Jurkat, Clone E6-1 (cell line): Measurements from ENCODE around the gene CIBAR2.

Experiments
- DNase-seq: peaks from one replicate; pipeline ENCODE4 v3.0.0-alpha.2; 2011; ENCODE audit warnings: low read depth, low spot score
- H3K4me3 ChIP-seq: 2 replicates; pipeline ENCODE4 v1.5.1; 2011; ENCODE audit warnings: mild to moderate bottlenecking, low read length, control low read depth, moderate library complexity

Gene CIBAR2

DNA sequence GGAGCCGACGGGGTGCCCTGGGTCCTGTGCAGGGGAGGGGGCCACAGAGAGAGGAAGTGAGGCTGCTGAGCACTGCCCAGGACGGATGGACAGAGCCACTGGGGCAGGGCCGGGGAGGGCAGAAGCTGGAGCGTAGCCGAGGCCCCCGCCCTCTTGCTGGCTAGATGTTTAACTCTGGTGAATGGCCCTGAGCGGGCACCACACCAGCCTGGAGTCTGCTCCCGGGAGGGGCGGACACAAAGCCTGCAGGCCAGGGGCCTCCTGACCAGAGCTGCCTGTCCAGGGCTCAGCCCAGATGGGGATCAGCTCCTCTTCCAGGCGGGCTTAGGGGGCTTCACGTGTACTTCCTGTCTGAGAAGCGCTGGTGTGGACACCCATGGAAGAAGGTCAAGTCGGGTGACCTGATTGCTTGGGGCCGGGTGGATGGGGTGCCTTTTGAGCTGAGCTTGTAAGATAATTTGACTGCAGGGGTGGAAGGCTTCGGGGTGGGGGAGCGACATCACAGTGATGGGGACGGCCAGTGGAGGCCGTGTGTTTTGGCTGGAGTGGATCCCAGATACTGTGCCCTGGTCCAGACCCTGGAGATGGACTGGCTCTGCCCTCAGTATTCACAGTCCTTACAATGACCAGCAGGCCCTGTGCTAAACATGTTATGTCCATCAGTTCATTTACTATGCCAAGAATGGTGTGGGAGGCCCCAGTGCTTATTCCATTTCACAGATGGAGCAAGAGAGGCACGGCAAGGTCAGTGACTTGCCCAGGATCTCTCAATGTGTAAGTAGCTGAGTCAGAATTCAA lies 33.7 kb upstream of the CIBAR2 start:
- H3K4me3 ChIP-seq: no peak overlapping the region
- DNase-seq: no peak

DNA sequence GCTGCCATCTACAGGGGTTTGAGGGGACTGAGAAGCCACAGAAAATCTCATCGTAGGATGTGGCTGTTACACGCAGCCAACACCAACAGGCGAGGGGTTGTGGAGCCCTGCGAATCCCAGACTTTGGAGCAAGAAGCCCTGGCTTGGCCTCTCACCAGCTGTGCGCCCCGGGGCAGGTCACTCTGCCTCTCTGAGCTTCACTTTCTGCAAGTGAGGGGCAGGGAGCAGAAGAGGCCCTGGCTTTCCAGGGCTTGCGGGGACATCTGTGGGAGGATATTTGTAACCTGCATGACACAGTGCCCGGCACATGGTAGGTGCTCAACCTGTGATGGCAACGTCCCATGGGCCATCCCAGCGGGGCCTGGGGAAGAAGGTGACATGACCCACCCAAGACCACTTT lies 32.9 kb upstream of the CIBAR2 start:
- DNase-seq: no peak
- H3K4me3 ChIP-seq: no peak overlapping the region

DNA sequence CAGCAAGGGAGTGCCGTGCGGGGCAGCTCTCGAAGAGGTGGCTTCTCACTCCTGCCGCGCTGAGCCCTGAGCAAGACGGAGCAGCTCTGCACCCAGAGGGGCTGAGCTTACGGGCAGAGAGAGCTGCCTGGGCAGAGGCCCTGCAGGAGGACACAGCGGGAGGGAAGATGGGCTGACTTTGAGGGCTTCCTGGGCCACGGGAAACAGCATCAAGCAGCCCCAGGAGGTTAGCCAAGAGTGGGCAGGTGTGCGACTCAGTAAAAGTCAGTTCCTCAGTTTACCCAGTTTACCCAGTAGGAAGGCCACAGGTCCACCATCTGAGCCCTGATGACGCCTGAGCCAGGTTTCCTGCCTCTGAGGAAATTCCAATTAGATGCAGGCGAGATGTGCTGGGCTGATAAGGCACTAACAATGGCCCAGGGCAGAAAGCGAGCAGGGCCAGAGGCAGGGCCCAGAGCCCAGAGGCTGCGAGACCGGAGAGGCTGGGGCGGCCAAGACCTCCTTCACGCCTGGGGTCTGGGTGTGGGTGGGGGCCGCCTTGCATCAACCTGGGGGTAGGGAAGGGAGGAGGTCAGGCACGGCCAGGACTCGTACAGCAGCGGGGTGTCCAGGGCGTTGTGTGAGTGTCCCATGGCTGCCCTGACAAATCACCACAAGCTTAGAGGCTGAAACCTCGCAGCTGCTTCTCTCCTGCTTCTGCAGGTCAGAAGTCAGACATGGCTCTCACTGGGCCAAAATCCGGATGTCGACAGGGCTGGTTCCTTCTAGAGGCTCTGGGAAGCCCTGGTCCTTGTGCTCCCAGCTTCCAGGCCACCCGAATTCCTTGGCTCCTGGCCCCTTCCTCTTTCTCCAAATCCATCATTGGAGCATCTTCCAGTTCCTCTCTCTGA lies 32.0 kb upstream of the CIBAR2 start:
- no peak overlapping the region for H3K4me3 ChIP-seq
- DNase-seq: no peak

DNA sequence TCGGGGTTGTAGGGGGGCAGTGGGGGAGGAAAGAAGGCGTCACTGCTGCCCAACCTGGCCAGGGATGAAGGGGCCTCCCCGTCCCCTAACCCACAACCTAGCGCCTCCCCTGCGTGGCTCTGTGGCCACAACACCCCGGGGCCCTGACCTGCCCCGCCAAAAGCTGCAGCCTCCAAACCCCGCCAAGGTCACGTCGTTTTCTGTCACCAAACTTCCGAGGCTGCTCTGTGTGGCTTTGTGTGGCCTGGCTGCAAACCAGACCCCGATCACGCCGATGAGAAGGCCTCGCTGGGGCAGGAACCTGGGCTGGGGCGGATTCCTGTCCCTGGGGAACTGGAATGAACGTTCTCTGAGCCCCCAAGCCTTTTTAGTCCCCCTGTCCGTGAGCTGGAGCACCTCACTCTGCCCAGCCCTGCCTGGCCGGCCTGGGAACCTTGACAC lies 30.5 kb upstream of the CIBAR2 start:
- no peak overlapping the region for H3K4me3 ChIP-seq
- DNase-seq: no peak

DNA sequence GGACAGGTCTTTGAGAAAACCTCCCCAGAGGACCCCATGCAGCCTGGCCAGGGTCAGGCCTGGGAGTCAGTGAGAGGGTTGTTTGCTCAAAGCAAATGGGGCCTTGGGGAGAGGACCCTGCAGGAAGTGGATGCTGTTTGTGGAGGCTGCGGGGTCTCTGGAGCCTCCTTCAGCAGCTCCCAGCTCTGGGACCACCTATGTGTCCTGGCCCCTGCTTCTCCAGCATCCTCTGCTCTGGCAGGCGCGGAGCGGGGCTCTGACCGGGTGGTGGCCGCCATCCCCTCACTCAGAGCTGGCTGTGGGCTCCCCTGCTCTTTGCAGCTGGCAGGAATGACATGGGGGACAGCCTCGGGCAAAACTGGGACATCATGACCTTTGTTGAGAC lies 29.8 kb upstream of the CIBAR2 start:
- H3K4me3 ChIP-seq: no peak overlapping the region
- no peak for DNase-seq

DNA sequence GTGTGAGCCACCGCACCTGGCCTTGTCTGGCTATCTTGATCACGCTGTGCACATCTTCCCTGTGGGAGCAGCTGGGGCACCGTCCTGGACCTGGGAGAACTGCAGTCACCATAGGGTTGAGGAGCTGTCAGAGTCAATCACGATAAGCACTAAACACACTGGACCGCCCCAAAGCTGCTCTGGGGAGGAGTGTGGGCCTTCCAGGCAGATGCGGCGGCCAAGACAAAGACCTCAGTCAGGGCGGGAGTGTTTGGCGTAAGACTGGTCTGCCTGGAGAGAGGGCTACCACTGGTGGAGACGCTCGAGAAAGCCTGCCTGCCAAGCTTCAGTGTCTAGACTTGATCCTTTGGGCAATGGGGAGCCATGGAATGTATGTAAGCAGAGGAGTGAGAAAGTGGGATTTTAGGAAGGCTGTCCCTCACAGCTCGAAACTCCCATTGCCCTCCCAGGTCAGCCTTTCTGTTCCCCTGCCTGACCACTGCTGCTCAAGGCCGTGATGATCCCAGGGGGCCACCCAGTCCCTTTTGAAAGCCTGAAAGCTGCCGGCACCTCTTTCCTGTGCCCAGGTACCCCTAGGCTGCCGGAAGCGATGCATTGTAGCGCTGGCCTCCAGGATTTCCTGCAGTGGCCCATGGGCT lies 29.3 kb upstream of the CIBAR2 start:
- no peak for DNase-seq
- H3K4me3 ChIP-seq: no peak overlapping the region

DNA sequence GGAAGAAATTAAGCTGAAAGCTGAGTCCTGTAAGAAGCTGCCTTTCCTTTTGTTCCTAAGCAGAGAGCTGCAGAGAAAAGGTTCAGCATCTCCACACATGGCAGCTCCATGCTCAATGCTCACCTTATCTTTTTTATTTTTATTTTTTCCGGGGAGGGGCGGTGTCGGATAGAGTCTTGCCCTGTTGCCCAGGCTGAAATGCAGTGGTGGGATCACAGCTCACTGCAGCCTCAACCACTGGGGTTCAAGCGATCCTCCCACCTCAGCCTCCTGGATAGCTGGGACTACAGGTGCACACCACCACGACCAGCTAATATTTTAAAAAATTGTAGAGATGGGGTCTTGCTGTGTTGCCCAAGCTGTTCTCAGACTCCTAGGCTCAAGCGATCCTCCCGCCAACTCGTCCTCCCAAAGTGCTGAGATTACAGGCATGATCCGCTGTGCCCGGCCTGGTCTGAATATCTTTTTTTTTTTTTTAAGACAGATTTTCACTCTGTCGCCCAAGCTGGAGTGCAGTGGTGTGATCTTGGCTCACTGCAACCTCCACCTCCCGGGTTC lies 28.3 kb upstream of the CIBAR2 start:
- no peak for DNase-seq

DNA sequence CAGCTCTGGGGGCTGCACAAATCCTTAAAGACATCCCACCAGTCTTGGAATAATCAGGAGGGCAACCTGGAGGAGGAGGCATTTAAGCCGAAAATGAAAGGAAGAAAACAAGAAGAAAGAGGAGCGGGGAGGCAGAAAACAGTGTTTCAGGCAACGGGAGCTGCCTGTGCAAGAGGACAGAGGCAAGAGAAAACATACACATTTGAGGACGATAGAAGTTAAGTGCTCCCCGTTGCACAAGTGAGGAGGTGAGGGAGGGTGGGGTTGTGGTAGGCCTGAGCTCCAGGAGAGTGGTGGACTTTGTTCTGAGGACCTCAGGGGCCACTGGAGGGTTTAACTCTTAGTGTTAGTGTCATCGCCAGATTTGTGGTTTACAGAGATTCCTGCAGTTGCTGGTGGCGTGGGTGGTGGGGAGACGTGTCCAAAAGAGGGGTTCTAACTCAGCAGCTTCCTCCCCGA lies 27.6 kb upstream of the CIBAR2 start:
- DNase-seq: no peak

More for the DNA sequence above, 28.3 kb upstream of the CIBAR2 start:
- H3K4me3 ChIP-seq: no peak overlapping the region

DNA sequence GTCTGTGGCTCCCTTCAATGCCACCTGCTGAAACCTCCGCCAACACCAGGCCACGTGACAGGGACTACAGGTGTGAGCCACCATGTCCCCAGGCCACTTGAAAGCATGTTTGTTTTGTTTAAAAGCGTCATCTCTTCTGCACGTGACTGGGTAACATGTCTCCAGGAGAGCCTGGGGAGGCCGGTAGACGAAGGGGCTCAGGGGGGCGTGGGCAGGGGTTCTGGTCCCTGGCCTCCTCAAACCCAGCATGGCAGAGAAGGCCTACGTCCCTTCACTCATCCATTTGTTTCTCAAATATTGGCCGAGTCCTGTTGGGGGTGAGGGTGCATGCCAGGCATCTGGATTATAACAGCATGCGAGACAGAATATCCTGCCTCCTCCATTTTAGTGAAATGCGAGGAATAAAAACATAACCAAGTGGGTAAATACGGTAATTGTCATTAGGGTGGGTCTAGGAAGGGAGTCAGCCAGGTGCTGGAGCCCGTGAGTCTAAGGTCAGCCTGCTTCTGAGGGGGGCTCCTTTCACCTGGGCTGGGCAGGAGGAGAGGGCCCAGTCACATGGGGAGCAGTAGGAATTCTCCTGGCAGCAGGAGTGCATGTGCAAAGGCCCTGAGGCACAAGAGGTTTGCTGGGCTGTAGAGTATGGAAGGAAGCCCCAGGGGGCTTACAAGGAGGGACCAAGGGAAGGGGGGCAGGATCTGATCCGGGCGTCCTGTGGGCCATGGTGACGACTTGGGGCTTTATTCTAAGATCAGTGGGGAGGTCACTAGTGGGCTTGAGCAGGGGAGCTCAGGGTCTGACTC lies 26.8 kb upstream of the CIBAR2 start:
- DNase-seq: no peak
- no peak overlapping the region for H3K4me3 ChIP-seq

More for the DNA sequence above, 27.6 kb upstream of the CIBAR2 start:
- H3K4me3 ChIP-seq: no peak overlapping the region

DNA sequence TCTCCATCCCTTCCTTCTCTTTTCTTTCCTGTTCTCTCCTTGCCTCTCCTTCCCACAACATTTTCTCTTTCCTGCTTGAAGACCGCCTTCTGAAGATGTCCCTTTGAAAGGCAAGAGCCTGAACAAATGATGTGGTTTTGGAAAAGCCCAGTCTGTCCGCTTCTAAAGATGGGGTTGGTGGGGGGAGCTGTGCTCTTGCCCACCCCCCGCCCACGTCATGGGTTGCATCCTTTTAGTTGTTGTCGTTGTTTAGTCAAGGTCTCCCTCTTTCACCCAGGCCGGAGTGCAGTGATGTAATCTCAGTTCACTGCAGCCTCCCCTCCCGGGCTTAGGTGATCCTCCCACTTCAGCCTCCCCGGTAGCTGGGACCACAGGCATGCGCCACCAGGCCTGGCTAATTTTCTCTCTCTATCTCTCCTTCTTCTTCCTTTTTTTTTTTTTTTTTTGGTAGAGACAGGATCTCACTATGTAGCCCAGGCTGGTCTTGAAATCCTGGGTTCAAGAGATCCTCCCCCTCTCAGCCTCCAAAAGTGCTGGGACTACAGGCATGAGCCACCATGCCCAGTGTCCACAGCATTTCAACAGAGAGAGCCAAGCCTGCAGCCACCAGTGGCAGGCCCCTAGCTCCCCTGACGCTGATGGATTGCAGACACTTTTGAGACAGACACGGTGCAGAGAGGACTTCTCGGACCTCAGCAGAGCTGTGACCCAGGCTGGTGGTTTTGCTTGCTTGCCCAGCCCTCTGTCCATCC lies 26.0 kb upstream of the CIBAR2 start:
- no peak overlapping the region for H3K4me3 ChIP-seq
- no peak for DNase-seq

DNA sequence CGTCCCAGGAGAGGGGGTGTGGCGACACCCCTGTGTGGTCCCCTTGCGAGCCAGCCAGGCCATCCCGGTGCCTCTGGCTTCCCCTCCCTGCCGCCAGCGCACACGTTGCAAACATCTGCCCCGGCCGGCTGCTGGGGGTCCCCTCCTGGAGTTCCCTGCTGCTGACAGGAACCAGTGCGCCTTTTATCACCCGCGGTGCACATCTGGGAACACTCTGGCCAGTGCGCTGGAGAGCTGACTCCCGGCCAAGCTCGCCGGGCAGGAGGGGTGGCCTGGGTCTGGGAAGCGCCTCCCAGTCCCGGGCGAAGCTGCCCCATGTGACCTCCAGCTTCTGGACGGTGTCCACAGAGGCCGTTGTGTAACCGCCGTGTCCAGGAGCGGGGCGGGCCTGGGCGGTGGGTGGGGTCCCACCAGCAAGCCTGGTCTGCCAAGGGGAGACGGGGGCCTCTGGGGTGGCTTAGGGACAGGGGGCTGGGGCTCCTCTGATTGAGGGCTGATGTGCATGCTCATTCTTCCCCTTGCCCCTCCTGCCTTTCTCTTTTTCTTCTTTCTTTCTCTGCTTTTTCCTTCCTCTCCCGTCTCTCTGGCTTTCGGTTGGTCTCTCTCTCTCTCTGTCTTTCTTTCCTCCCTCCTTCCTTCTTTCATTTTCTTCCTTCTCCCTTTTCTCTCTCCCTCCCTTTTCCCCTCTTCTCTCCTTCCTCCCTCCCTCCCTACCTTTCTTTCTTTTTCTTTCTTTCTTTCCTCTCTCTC lies 25.2 kb upstream of the CIBAR2 start:
- no peak overlapping the region for H3K4me3 ChIP-seq
- no peak for DNase-seq

DNA sequence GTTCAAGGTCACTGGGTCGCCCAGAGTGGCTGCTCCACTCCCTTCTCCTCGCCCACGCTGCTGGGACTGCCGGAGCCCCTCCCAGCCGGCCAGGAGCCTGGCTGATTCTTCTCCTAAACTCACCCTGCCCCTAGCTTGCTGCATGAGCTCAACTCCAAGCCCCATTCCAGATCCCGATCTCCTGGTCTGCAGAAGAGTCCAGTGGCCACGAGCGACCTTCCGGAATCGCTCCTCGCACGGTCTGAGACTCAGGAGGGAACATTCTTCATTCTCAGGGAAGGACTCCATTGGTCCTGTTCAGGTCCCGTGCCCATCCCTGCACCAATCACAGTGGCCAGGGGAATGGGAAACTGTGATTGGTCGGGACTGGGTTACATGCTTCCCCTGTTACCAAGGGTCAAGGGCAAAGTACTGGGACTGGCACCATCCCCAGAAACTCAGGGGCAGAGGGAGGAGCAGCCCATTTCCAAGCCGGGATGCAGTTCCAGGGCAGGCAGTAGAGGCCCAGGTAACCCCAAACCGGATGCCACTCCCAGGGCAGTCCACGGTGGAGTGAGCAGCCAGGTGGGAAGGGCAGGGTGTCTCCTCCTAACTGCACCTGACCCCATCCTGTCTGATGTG lies 24.5 kb upstream of the CIBAR2 start:
- no peak for DNase-seq
- no peak overlapping the region for H3K4me3 ChIP-seq

DNA sequence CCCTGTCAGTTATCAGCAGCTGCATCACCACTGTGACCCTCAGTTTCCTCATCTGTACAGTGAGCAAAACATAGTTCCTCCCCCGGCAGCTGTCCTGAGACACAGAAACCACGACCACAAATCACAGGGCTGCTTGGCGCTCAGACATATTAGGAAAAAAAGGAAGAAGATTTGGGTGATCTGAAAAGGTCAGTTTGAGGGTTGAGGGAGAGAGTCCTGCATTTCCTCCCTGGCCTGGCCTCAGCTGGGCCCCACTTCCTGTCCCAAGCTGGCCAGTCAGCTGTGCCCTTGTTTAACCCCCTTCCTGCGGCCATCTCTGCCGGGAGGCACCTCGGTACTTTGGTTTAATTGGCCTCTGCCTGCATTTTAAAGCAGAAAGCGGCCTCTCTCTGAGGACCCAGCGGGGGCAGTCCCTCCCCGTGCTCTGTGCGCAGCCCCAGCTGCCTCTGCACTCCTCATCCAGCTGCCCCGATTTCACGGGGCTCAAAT lies 24.0 kb upstream of the CIBAR2 start:
- H3K4me3 ChIP-seq: no peak overlapping the region
- no peak for DNase-seq

DNA sequence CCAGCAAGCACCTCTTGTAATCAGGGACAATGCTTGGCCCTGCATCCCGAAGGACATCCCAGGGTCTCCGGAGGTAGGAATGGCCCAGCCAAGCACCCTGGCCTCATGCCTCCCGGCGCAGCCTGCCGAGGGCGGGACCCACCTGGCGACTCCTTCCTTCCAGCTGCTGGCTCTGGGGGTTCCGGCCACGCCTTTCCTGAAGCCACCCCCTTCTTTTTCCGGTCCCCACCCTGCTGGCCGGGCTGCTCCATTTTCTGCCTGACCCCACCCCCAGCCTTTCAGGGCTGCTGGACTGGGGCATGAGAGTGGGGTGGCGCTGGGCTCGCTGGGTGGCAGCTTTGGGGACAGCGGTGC lies 22.5 kb upstream of the CIBAR2 start:
- DNase-seq: no peak
- no peak overlapping the region for H3K4me3 ChIP-seq

DNA sequence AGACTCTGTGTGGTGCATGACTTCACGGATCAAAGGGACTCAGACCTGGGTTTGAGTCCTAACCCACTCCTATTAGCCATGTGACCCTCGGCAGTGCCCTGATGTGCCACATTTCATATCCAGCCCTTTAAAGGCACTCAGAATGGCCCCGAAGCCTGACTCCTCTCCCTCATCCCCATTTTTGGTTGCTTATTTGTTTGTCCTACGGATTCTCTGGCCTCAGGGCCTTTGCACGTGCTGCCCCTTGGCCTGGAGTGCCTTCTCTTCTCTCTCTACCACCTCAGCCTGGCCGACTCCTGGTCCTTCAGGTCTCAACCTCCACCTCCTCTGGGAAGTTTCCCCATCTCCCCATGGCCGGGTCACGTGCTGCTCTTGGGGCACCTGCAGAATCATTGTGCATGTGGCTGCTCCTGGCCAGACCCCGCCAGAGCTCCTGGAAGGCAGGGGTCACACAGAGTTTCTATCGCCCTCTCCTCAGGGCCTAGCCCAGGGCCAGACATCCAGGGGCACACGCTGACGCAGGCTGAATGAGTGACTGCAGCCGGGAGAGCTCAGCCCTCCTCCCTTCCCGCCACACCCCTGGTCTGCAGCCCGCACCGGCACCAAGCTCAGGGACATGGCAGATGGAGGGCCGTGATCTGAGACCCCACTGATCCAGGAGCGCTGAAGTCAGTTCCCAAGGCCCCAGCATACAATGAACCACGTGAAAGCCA lies 22.0 kb upstream of the CIBAR2 start:
- no peak for DNase-seq
- no peak overlapping the region for H3K4me3 ChIP-seq

DNA sequence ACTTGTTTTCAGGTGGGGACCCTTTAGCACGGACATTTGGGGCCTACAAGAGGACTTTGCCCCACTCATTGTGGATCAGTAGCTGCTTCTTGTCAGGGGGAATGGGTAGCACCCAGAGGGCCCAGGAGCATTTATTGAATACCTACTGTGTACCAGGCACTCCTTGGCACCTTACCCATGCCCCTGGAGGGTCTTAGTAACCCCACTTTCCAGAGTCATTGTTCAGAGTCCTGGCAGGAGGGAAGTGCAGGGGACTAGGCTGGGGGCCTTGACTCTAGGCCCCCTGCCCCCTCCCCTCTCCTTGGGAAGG lies 21.0 kb upstream of the CIBAR2 start:
- no peak overlapping the region for H3K4me3 ChIP-seq
- DNase-seq: no peak
